ENCODE measurements around the gene BCL11B.

The BCL11B gene

DNA sequence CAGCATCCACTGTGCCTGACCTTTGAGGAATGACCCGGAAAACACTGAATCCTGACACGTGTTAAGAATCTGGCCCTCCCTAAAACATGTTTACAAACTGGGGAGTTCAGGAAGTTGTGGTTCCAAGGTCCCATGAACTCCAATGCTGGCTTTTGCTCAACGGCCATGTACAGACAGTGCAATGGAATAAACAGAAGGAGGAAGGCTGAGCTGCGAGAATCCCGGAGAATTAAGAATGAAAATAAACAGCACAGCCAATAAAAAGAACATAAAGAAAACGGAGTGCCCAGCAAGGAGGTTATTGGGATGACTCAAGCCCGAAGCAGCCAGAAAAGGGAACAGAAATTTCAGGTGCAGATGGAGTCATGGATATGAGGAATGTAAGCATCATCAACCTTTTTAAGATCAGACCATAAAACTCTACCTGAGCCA is 32.3 kb downstream of the BCL11B start:
- no peak overlapping the region for H3K4me3 ChIP-seq (replicated peaks; ENCODE audit: low read depth, low read length)
- DNase-seq (ENCODE audit: low read depth): no peak
- no peak for TF ChIP-seq CTCF (IDR thresholded peaks at IDR 0.05; ENCODE audit: low read length, missing control alignments)

- no peak for TF ChIP-seq CTCF (IDR thresholded peaks at IDR 0.05; ENCODE audit: low read length, missing control alignments)
- no peak for DNase-seq (ENCODE audit: low read depth)
- H3K4me3 ChIP-seq (replicated peaks; ENCODE audit: low read depth, low read length): no peak overlapping the region
Observed at GRCh38 chr14:99238216-99238615, 33.8 kb downstream of the BCL11B start.

GRCh38 chr14:99237288-99237687 is 34.7 kb downstream of the BCL11B start:
- DNase-seq (ENCODE audit: low read depth): no peak
- H3K4me3 ChIP-seq (replicated peaks; ENCODE audit: low read depth, low read length): no peak overlapping the region
- no peak for TF ChIP-seq CTCF (IDR thresholded peaks at IDR 0.05; ENCODE audit: low read length, missing control alignments)

DNA sequence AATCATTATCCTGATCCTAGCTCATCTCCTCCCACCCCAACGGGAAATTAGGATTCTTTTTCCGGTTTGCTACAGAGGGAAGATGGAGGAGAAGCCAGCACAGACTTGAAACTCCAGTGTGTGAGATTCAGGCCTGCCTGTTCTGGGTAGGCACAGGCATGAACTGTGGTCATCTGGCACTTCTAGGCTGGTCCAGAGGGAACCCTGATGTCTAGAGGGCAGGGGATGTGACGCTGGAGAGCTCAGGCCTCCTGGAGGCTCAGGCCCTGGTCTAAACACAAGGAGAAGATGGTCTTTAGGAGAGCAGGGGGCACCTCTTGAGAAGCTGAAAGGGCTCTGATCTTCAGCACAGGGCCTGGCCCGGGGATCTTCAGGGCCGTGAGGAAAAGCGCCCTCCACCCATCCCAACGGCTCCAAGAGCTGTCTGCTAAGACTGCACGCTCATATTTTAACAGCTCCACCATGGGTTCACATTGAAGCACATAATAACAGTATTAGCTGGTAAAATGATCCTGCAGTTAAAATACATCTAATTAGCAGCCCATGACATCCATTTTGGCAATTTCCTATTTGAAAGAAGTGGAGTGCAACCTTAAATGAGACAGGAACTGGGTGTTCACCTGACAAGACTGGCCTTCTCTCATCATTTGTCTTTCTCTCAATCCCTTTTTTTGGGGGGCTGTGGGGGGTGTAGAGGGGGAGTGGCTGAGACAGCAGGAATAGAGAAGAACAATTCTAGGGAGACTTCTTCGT is 35.4 kb downstream of the BCL11B start:
- DNase-seq (ENCODE audit: low read depth): no peak
- no peak overlapping the region for H3K4me3 ChIP-seq (replicated peaks; ENCODE audit: low read depth, low read length)
- TF ChIP-seq CTCF (IDR thresholded peaks at IDR 0.05; ENCODE audit: low read length, missing control alignments): no peak

GRCh38 chr14:99235582-99236320 is 36.2 kb downstream of the BCL11B start:
- no peak for TF ChIP-seq CTCF (IDR thresholded peaks at IDR 0.05; ENCODE audit: low read length, missing control alignments)
- H3K4me3 ChIP-seq (replicated peaks; ENCODE audit: low read depth, low read length): no peak overlapping the region
- no peak for DNase-seq (ENCODE audit: low read depth)

- no peak for TF ChIP-seq CTCF (IDR thresholded peaks at IDR 0.05; ENCODE audit: low read length, missing control alignments)
- DNase-seq (ENCODE audit: low read depth): no peak
Observed at GRCh38 chr14:99234961-99235571, 36.9 kb downstream of the BCL11B start.

More at GRCh38 chr14:99234961-99235571, 36.9 kb downstream of the BCL11B start:
- H3K4me3 ChIP-seq (replicated peaks; ENCODE audit: low read depth, low read length): no peak overlapping the region
